Measurements from ENCODE around the gene FUBP3. TPM values are rescaled to one million over a fixed set of nuclear protein-coding genes. Genes with fewer than 3 reads are reported as not detected.

Gene FUBP3
- total RNA-seq, 1 donor, result 37.6 TPM

GRCh38 chr9:130629443-130630070, 50.2 kb downstream of the FUBP3 start:
- TF ChIP-seq, protein P1, sequence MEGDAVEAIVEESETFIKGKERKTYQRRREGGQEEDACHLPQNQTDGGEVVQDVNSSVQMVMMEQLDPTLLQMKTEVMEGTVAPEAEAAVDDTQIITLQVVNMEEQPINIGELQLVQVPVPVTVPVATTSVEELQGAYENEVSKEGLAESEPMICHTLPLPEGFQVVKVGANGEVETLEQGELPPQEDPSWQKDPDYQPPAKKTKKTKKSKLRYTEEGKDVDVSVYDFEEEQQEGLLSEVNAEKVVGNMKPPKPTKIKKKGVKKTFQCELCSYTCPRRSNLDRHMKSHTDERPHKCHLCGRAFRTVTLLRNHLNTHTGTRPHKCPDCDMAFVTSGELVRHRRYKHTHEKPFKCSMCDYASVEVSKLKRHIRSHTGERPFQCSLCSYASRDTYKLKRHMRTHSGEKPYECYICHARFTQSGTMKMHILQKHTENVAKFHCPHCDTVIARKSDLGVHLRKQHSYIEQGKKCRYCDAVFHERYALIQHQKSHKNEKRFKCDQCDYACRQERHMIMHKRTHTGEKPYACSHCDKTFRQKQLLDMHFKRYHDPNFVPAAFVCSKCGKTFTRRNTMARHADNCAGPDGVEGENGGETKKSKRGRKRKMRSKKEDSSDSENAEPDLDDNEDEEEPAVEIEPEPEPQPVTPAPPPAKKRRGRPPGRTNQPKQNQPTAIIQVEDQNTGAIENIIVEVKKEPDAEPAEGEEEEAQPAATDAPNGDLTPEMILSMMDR (IDR thresholded peaks at IDR 0.05; ENCODE audit: insufficient read depth, low read length), result no peak
- DNase-seq (ENCODE audit: low read depth), result no peak
- no peak overlapping the region for H3K4me3 ChIP-seq (ENCODE audit: low read depth, low read length)

- TF ChIP-seq, protein P1 (IDR thresholded peaks at IDR 0.05; ENCODE audit: insufficient read depth, low read length), result no peak
These were observed 50.7 kb downstream of the FUBP3 start for GRCh38 chr9:130630071-130630450.

GRCh38 chr9:130630506-130631330, 51.3 kb downstream of the FUBP3 start:
- no peak overlapping the region for H3K4me3 ChIP-seq (ENCODE audit: low read depth, low read length)
- TF ChIP-seq, protein P1 (IDR thresholded peaks at IDR 0.05; ENCODE audit: insufficient read depth, low read length), result no peak
- no peak for DNase-seq (ENCODE audit: low read depth)

More at GRCh38 chr9:130630071-130630450, 50.7 kb downstream of the FUBP3 start:
- no peak overlapping the region for H3K4me3 ChIP-seq (ENCODE audit: low read depth, low read length)
- DNase-seq (ENCODE audit: low read depth), result no peak

- TF ChIP-seq, protein P1 (IDR thresholded peaks at IDR 0.05; ENCODE audit: insufficient read depth, low read length), result no peak
- no peak overlapping the region for H3K4me3 ChIP-seq (ENCODE audit: low read depth, low read length)
- no peak for DNase-seq (ENCODE audit: low read depth)
These were observed 52.1 kb downstream of the FUBP3 start for GRCh38 chr9:130631331-130632080.

GRCh38 chr9:130632081-130632710, 52.8 kb downstream of the FUBP3 start:
- TF ChIP-seq, protein P1 (IDR thresholded peaks at IDR 0.05; ENCODE audit: insufficient read depth, low read length), result no peak
- DNase-seq (ENCODE audit: low read depth), result no peak
- H3K4me3 ChIP-seq (ENCODE audit: low read depth, low read length), result no peak overlapping the region

GRCh38 chr9:130632841-130633240, 53.5 kb downstream of the FUBP3 start:
- TF ChIP-seq, protein P1 (IDR thresholded peaks at IDR 0.05; ENCODE audit: insufficient read depth, low read length), result no peak
- no peak for DNase-seq (ENCODE audit: low read depth)
- no peak overlapping the region for H3K4me3 ChIP-seq (ENCODE audit: low read depth, low read length)
